Activated CD8-positive, alpha-beta T cell treated with anti-CD3 and anti-CD28 coated beads, Interleukin-2, amount 10 ng/mL, durations not matched to agents 7 days and 5 days (primary cell): Measurements from ENCODE around the gene PEAR1. TPM values are rescaled to one million over a fixed set of nuclear protein-coding genes. Genes with fewer than 3 reads are reported as not detected.

Source experiments
- ATAC-seq: fragments of 150-1000 bp; cut with Tn5 transposase; one replicate; pipeline ENCODE4 v1.10.0; 2021; ENCODE audit warnings: moderate library complexity
- CTCF ChIA-PET: fragments of 350-600 bp; sonication (Branson Sonifier 250); formaldehyde crosslinking; loops from one replicate; lab custom pipeline; 2021; ENCODE audit warnings: antibody characterized with exemption; lab: Charles Lee
- POLR2A ChIA-PET: fragments of 350-600 bp; sonication (Branson Sonifier 250); formaldehyde crosslinking; loops from one replicate; lab custom pipeline; 2021; ENCODE audit warnings: antibody characterized with exemption; lab: Charles Lee
- DNase-seq: peaks from one replicate; pipeline ENCODE4 v3.0.0-alpha.2; 2020
- H3K27ac Mint-ChIP-seq: one replicate; pipeline ENCODE4 v1.8.0; 2021; ENCODE audit warnings: mild to moderate bottlenecking, mixed read lengths
- H3K27me3 Mint-ChIP-seq: one replicate; pipeline ENCODE4 v1.8.0; 2021; ENCODE audit warnings: low read depth, mixed read lengths
- H3K36me3 Mint-ChIP-seq: one replicate; pipeline ENCODE4 v1.8.0; 2021; ENCODE audit warnings: low read depth, mixed read lengths
- H3K4me1 Mint-ChIP-seq: one replicate; pipeline ENCODE4 v1.8.0; 2021; ENCODE audit warnings: low read depth, mixed read lengths
- H3K4me3 Mint-ChIP-seq: one replicate; pipeline ENCODE4 v1.8.0; 2021; ENCODE audit warnings: mild to moderate bottlenecking, mixed read lengths
- H3K9me3 Mint-ChIP-seq: one replicate; pipeline ENCODE4 v1.8.0; 2022; ENCODE audit warnings: mixed read lengths; ENCODE audit not compliant: insufficient read depth
- total RNA-seq, 2 experiments: library from RNA; stranded (reverse); gene quantifications; one replicate each; pipeline ENCODE4 v1.2.3, GENCODE V29; 2021

The PEAR1 gene
- total RNA-seq, 2 experiments from 2014 or later, result 0.21 to 0.40 TPM

- peaks cover 30% of the 10 kb centered on the region for H3K27me3 Mint-ChIP-seq
- ChIA-PET POLR2A (interaction anchor here (0.9 to 2.0 kb wide), 4 partner anchors 9 to 38 kb away, joined by 4 to 10 read pairs (median 6); no protein-coding TSS in a partner anchor), CTCF (interaction anchor here (0.8 to 7.4 kb wide), 10 partner anchors 11 to 160 kb away, joined by 3 to 125 read pairs (median 6); partner anchors contain the start of genes INSRR and NTRK1)
- no peaks in the 10 kb centered on the region for H3K36me3 Mint-ChIP-seq
- peaks cover 47% of the 10 kb centered on the region for H3K4me1 Mint-ChIP-seq
- H3K4me3 Mint-ChIP-seq, result peak overlapping the region; percentile 56
- H3K9me3 Mint-ChIP-seq, result no peaks in the 10 kb centered on the region
- DNase-seq, result no peak
- H3K27ac Mint-ChIP-seq, result peak overlapping the region; percentile 86
- ATAC-seq, result no peak
Measured at GRCh38 chr1:156849151-156849496, 44.4 kb upstream of the PEAR1 start.

GRCh38 chr1:156851779-156852417, 41.6 kb upstream of the PEAR1 start:
- Mint-ChIP-seq H3K9me3 (no peaks in the 10 kb centered on the region), H3K4me1 (peaks cover 29% of the 10 kb centered on the region), H3K4me3 (no peak overlapping the region), H3K27me3 (peaks cover 13% of the 10 kb centered on the region), H3K27ac (no peak overlapping the region), H3K36me3 (no peaks in the 10 kb centered on the region)
- DNase-seq (no peak), ATAC-seq (no peak)
- CTCF ChIA-PET, result interaction anchor here (11.8 kb wide), 1 partner anchor 15 kb away, joined by 313 read pairs; no protein-coding TSS in a partner anchor
- POLR2A ChIA-PET, result no interaction called here

GRCh38 chr1:156852418-156852874, 41.1 kb upstream of the PEAR1 start:
- no peak for ATAC-seq
- CTCF ChIA-PET, result interaction anchor here (11.8 kb wide), 1 partner anchor 16 kb away, joined by 313 read pairs; no protein-coding TSS in a partner anchor
- Mint-ChIP-seq H3K27me3 (peaks cover 14% of the 10 kb centered on the region), H3K9me3 (no peaks in the 10 kb centered on the region), H3K36me3 (no peaks in the 10 kb centered on the region), H3K27ac (no peak overlapping the region), H3K4me3 (no peak overlapping the region), H3K4me1 (peaks cover 24% of the 10 kb centered on the region)
- no peak for DNase-seq
- POLR2A ChIA-PET, result interaction anchor here (0.6 kb wide), 1 partner anchor 46 kb away, joined by 3 read pairs; no protein-coding TSS in a partner anchor

- ChIA-PET POLR2A (no interaction called here), CTCF (interaction anchor here (1.1 to 11.8 kb wide), 3 partner anchors 17 to 128 kb away, joined by 3 to 313 read pairs (median 3); no protein-coding TSS in a partner anchor)
- DNase-seq, result no peak
- no peak overlapping the region for H3K4me3 Mint-ChIP-seq
- no peaks in the 10 kb centered on the region for H3K36me3 Mint-ChIP-seq
- H3K9me3 Mint-ChIP-seq, result no peaks in the 10 kb centered on the region
- H3K27ac Mint-ChIP-seq, result no peak overlapping the region
- ATAC-seq, result no peak
- peaks cover 19% of the 10 kb centered on the region for H3K4me1 Mint-ChIP-seq
- H3K27me3 Mint-ChIP-seq, result peaks cover 27% of the 10 kb centered on the region
Measured at GRCh38 chr1:156853761-156854160, 39.8 kb upstream of the PEAR1 start.

GRCh38 chr1:156854634-156855033, 38.9 kb upstream of the PEAR1 start:
- CTCF ChIA-PET, result interaction anchor here (2.7 to 11.8 kb wide), 3 partner anchors 18 to 128 kb away, joined by 10 to 313 read pairs (median 304); no protein-coding TSS in a partner anchor
- POLR2A ChIA-PET, result no interaction called here
- Mint-ChIP-seq H3K4me1 (peaks cover 14% of the 10 kb centered on the region), H3K27me3 (peaks cover 33% of the 10 kb centered on the region), H3K36me3 (no peaks in the 10 kb centered on the region), H3K27ac (no peak overlapping the region), H3K4me3 (no peak overlapping the region), H3K9me3 (no peaks in the 10 kb centered on the region)
- ATAC-seq, result no peak
- DNase-seq, result no peak

- H3K4me3 Mint-ChIP-seq, result no peak overlapping the region
- DNase-seq (no peak), ATAC-seq (no peak)
- H3K27me3 Mint-ChIP-seq, result peaks cover 37% of the 10 kb centered on the region
- peaks cover 19% of the 10 kb centered on the region for H3K4me1 Mint-ChIP-seq
- CTCF ChIA-PET, result interaction anchor here (1.4 to 11.8 kb wide), 6 partner anchors 8 to 166 kb away, joined by 3 to 313 read pairs (median 96); no protein-coding TSS in a partner anchor
- no peaks in the 10 kb centered on the region for H3K36me3 Mint-ChIP-seq
- H3K9me3 Mint-ChIP-seq, result no peaks in the 10 kb centered on the region
- POLR2A ChIA-PET, result no interaction called here
- no peak overlapping the region for H3K27ac Mint-ChIP-seq
Measured at GRCh38 chr1:156856282-156856785, 37.2 kb upstream of the PEAR1 start.

GRCh38 chr1:156857532-156857931, 36.0 kb upstream of the PEAR1 start:
- peaks cover 43% of the 10 kb centered on the region for H3K27me3 Mint-ChIP-seq
- no peak overlapping the region for H3K27ac Mint-ChIP-seq
- no peaks in the 10 kb centered on the region for H3K36me3 Mint-ChIP-seq
- no peak for ATAC-seq
- ChIA-PET CTCF (interaction anchor here (0.8 to 11.8 kb wide), 8 partner anchors 10 to 167 kb away, joined by 3 to 313 read pairs (median 151); partner anchors contain the start of genes ISG20L2, METTL25B, PEAR1 and SH2D2A), POLR2A (interaction anchor here (1.3 to 7.7 kb wide), 3 partner anchors 8 to 129 kb away, joined by 4 to 115 read pairs (median 4); partner anchors contain the start of genes ISG20L2 and METTL25B)
- no peaks in the 10 kb centered on the region for H3K9me3 Mint-ChIP-seq
- H3K4me3 Mint-ChIP-seq, result no peak overlapping the region
- DNase-seq, result no peak
- H3K4me1 Mint-ChIP-seq, result peaks cover 30% of the 10 kb centered on the region

GRCh38 chr1:156858555-156858956, 35.0 kb upstream of the PEAR1 start:
- Mint-ChIP-seq H3K27ac (no peak overlapping the region), H3K36me3 (no peaks in the 10 kb centered on the region), H3K27me3 (peaks cover 43% of the 10 kb centered on the region), H3K4me1 (peaks cover 40% of the 10 kb centered on the region), H3K4me3 (peak overlapping the region; percentile 23), H3K9me3 (no peaks in the 10 kb centered on the region)
- DNase-seq, result no peak
- no peak for ATAC-seq
- POLR2A ChIA-PET, result interaction anchor here (1.3 to 7.7 kb wide), 3 partner anchors 9 to 130 kb away, joined by 4 to 115 read pairs (median 4); partner anchors contain the start of genes ISG20L2 and METTL25B
- CTCF ChIA-PET, result interaction anchor here (0.8 to 11.8 kb wide), 15 partner anchors 11 to 234 kb away, joined by 3 to 313 read pairs (median 15); partner anchors contain the start of genes CRABP2, ISG20L2, METTL25B and PEAR1

- Mint-ChIP-seq H3K9me3 (no peaks in the 10 kb centered on the region), H3K27me3 (peaks cover 39% of the 10 kb centered on the region), H3K36me3 (no peaks in the 10 kb centered on the region), H3K27ac (no peak within 1 kb of the TSS), H3K4me1 (peaks cover 45% of the 10 kb centered on the region), H3K4me3 (peak within 1 kb of the TSS; percentile 72)
- POLR2A ChIA-PET, result interaction anchor here (1.3 to 7.7 kb wide), 8 partner anchors 9 to 131 kb away, joined by 4 to 115 read pairs (median 12); partner anchors contain the start of genes ISG20L2, METTL25B and SH2D2A
- DNase-seq (peak; percentile 29), ATAC-seq (no peak)
- CTCF ChIA-PET, result interaction anchor here (0.8 to 11.8 kb wide), 30 partner anchors 11 to 234 kb away, joined by 3 to 313 read pairs (median 8); partner anchors contain the start of genes CRABP2, HDGF, ISG20L2 and METTL25B
Measured at GRCh38 chr1:156858959-156859522, 34.5 kb upstream of the PEAR1 start, which contains the start of gene INSRR. Gene INSRR (minus strand): TSS chr1:156859117. CDS start chr1:156858621, 496 bp downstream.

- POLR2A ChIA-PET, result interaction anchor here (0.8 to 7.7 kb wide), 10 partner anchors 10 to 171 kb away, joined by 3 to 115 read pairs (median 8); partner anchors contain the start of genes ISG20L2, METTL25B, PRCC and SH2D2A
- peak; percentile 32 for DNase-seq
- no peak overlapping the region for H3K27ac Mint-ChIP-seq
- ATAC-seq, result peak; percentile 17
- no peaks in the 10 kb centered on the region for H3K9me3 Mint-ChIP-seq
- CTCF ChIA-PET, result interaction anchor here (0.6 to 11.8 kb wide), 43 partner anchors 11 to 235 kb away, joined by 3 to 313 read pairs (median 7); partner anchors contain the start of genes CRABP2, HDGF, ISG20L2 and METTL25B
- peaks cover 50% of the 10 kb centered on the region for H3K4me1 Mint-ChIP-seq
- H3K36me3 Mint-ChIP-seq, result no peaks in the 10 kb centered on the region
- H3K4me3 Mint-ChIP-seq, result peak overlapping the region; percentile 72
- H3K27me3 Mint-ChIP-seq, result peaks cover 39% of the 10 kb centered on the region
Measured at GRCh38 chr1:156859523-156860112, 33.9 kb upstream of the PEAR1 start.
